K562 (cell line): ENCODE data around the gene FAM174C. TPM values are rescaled to one million over a fixed set of nuclear protein-coding genes. Genes with fewer than 3 reads are reported as not detected.

Experiments
- FOXA1 ChIP-seq: fragments of 450-650 bp; IDR thresholded peaks from 2 replicates; pipeline ENCODE4 v1.6.1; 2016; ENCODE audit warnings: mild to moderate bottlenecking, borderline replicate concordance
- GTF2E2 ChIP-seq: fragments of 200-800 bp; sonication (Bioruptor generic); IDR thresholded peaks from 2 replicates; pipeline ENCODE4 v1.6.1; 2016; ENCODE audit warnings: missing genetic modification characterization, missing compliant biosample characterization
- MEIS2 ChIP-seq: fragments of 450-650 bp; IDR thresholded peaks from 2 replicates; pipeline ENCODE4 v1.6.1; 2014; ENCODE audit warnings: mild to moderate bottlenecking; ENCODE audit not compliant: partially characterized antibody
- NFATC3 ChIP-seq: fragments of 450-650 bp; IDR thresholded peaks from 2 replicates; pipeline ENCODE4 v1.6.1; 2017; ENCODE audit warnings: mild to moderate bottlenecking
- PRMT5 ChIP-seq: sonication (generic); formaldehyde crosslinking; IDR thresholded peaks from 2 replicates; pipeline ENCODE4 v1.5.0; 2020; ENCODE audit warnings: missing genetic modification reagents
- TAL1 ChIP-seq: fragments of 450-650 bp; IDR thresholded peaks from 2 replicates; pipeline ENCODE4 v1.6.1; 2016; ENCODE audit warnings: mild to moderate bottlenecking
- TCF3 ChIP-seq: sonication (generic); formaldehyde crosslinking; IDR thresholded peaks from 2 replicates; pipeline ENCODE4 v1.4.0; 2020; ENCODE audit warnings: mild to moderate bottlenecking, missing genetic modification reagents
- ZNF311 ChIP-seq: fragments of 250-450 bp; sonication (Bioruptor Pico); IDR thresholded peaks from 2 replicates; pipeline ENCODE4 v1.4.0; 2020; ENCODE audit warnings: mild to moderate bottlenecking, moderate library complexity
- ZNF584 ChIP-seq: fragments of 200-800 bp; sonication (Bioruptor generic); IDR thresholded peaks from 2 replicates; pipeline ENCODE4 v1.6.1; 2016; ENCODE audit warnings: low read depth, mild to moderate bottlenecking, missing genetic modification characterization, missing compliant biosample characterization
- polyA plus RNA-seq, 8 experiments: library from polyadenylated mRNA; depleted of rRNA in 4 of 8; stranded (reverse) in 5 of 8; unstranded in 3 of 8; fragments of >200 nt; fragmentation: Nextera tagmentation in 2 of 8; fragmentation: Illumina TruSeq in 1 of 8; extraction: Ambion mirVana in 2 of 8; extraction: Trizol in 1 of 8; gene quantifications; 2 replicates each; pipeline versions ENCODE4 v1.2.1 to v1.2.3, GENCODE V29; 2011 to 2014; ENCODE audit warnings: inconsistent platforms in 1 of 8, missing spikeins in 1 of 8
- total RNA-seq, 7 experiments: library from RNA; depleted of rRNA in 6 of 7; stranded (reverse); fragments of >200 nt in 6 of 7; fragmentation: Illumina TruSeq in 2 of 7; extraction: Trizol in 2 of 7; gene quantifications; 2 replicates each; pipeline versions ENCODE4 v1.2.1 to v1.2.3, GENCODE V29; 2011 to 2021; ENCODE audit warnings: low replicate concordance in 1 of 7
- TF ChIP-seq, protein P1 (sequence below): fragments of 250-450 bp; sonication (Bioruptor Pico); IDR thresholded peaks from 2 replicates; pipeline ENCODE4 v1.5.0; 2020; ENCODE audit warnings: mild to moderate bottlenecking, borderline replicate concordance
- TF ChIP-seq, protein P2 (sequence below): fragments of 450-650 bp; IDR thresholded peaks from 2 replicates; pipeline ENCODE4 v1.7.0; 2016; ENCODE audit warnings: borderline replicate concordance
- TF ChIP-seq, protein P3 (sequence below): sonication (generic); formaldehyde crosslinking; IDR thresholded peaks from 2 replicates; pipeline ENCODE4 v1.8.1; 2023; ENCODE audit warnings: mild to moderate bottlenecking, missing genetic modification reagents
- TF ChIP-seq, protein P4 (sequence below), 2 experiments: fragments of 450-650 bp; formaldehyde crosslinking in 1 of 2; IDR thresholded peaks; 2 replicates each; pipeline versions ENCODE4 v1.4.0 to v1.6.1; 2014 to 2020; ENCODE audit warnings: mild to moderate bottlenecking in 2 of 2, borderline replicate concordance in 1 of 2, low read depth in 1 of 2

The FAM174C gene
- total and polyA plus RNA-seq, 9 of the 15 experiments (the other 6 are each of a cell fraction or from before 2014, with no cell fraction given): 0.66 to 89.6 (median 20.3) TPM

DNA sequence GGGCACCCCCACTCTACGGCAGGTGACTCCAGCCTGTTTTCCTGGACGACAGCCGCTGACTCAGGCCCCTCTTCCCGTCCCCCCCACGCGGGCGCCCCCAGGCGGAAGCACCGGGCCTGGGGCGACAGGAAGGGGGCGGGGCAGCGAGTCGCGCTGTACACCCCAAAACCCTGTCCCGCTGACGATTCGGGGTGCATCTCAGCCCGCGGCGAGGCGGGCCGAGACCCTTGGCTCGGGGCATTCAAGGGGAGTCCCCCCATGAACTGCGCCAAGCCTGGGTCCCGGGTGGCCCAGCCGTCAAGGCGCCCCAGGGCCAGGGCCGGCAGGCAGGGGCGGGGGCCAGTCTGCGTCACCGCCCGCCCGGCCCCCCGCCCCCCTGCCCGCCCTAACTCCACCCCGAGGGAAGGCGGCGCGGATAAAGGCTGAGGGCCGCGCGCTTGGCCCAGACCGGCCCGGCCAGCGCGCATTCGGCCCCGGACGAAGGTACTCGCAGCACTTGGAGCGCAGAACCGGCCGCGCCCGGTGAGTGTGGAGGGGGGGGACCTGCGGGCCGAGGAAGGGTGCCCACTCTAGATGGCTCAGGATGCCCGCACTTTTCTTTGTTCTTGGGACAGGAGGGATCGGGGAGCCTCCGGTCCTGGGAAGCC is 27.1 kb upstream of the FAM174C start, which contains the start of gene MIDN (continued):
- TF ChIP-seq ZNF311 (CRISPR knock-in tag) (no peak), FOXA1 (no peak), TCF3 (CRISPR knock-in tag) (no peak), NFATC3 (no peak), MEIS2 (peak; percentile 14), TAL1 (no peak), PRMT5 (CRISPR knock-in tag) (no peak), ZNF584 (CRISPR knock-in tag) (no peak), GTF2E2 (tag) (peak; percentile 84; the same call in 1 of the 2 replicates)
- TF ChIP-seq, protein P1, sequence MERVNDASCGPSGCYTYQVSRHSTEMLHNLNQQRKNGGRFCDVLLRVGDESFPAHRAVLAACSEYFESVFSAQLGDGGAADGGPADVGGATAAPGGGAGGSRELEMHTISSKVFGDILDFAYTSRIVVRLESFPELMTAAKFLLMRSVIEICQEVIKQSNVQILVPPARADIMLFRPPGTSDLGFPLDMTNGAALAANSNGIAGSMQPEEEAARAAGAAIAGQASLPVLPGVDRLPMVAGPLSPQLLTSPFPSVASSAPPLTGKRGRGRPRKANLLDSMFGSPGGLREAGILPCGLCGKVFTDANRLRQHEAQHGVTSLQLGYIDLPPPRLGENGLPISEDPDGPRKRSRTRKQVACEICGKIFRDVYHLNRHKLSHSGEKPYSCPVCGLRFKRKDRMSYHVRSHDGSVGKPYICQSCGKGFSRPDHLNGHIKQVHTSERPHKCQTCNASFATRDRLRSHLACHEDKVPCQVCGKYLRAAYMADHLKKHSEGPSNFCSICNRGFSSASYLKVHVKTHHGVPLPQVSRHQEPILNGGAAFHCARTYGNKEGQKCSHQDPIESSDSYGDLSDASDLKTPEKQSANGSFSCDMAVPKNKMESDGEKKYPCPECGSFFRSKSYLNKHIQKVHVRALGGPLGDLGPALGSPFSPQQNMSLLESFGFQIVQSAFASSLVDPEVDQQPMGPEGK (CRISPR knock-in tag): no peak
- TF ChIP-seq, protein P2, sequence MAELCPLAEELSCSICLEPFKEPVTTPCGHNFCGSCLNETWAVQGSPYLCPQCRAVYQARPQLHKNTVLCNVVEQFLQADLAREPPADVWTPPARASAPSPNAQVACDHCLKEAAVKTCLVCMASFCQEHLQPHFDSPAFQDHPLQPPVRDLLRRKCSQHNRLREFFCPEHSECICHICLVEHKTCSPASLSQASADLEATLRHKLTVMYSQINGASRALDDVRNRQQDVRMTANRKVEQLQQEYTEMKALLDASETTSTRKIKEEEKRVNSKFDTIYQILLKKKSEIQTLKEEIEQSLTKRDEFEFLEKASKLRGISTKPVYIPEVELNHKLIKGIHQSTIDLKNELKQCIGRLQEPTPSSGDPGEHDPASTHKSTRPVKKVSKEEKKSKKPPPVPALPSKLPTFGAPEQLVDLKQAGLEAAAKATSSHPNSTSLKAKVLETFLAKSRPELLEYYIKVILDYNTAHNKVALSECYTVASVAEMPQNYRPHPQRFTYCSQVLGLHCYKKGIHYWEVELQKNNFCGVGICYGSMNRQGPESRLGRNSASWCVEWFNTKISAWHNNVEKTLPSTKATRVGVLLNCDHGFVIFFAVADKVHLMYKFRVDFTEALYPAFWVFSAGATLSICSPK: no peak
- TF ChIP-seq, protein P3, sequence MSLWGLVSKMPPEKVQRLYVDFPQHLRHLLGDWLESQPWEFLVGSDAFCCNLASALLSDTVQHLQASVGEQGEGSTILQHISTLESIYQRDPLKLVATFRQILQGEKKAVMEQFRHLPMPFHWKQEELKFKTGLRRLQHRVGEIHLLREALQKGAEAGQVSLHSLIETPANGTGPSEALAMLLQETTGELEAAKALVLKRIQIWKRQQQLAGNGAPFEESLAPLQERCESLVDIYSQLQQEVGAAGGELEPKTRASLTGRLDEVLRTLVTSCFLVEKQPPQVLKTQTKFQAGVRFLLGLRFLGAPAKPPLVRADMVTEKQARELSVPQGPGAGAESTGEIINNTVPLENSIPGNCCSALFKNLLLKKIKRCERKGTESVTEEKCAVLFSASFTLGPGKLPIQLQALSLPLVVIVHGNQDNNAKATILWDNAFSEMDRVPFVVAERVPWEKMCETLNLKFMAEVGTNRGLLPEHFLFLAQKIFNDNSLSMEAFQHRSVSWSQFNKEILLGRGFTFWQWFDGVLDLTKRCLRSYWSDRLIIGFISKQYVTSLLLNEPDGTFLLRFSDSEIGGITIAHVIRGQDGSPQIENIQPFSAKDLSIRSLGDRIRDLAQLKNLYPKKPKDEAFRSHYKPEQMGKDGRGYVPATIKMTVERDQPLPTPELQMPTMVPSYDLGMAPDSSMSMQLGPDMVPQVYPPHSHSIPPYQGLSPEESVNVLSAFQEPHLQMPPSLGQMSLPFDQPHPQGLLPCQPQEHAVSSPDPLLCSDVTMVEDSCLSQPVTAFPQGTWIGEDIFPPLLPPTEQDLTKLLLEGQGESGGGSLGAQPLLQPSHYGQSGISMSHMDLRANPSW (CRISPR knock-in tag): no peak
- TF ChIP-seq, protein P4, sequence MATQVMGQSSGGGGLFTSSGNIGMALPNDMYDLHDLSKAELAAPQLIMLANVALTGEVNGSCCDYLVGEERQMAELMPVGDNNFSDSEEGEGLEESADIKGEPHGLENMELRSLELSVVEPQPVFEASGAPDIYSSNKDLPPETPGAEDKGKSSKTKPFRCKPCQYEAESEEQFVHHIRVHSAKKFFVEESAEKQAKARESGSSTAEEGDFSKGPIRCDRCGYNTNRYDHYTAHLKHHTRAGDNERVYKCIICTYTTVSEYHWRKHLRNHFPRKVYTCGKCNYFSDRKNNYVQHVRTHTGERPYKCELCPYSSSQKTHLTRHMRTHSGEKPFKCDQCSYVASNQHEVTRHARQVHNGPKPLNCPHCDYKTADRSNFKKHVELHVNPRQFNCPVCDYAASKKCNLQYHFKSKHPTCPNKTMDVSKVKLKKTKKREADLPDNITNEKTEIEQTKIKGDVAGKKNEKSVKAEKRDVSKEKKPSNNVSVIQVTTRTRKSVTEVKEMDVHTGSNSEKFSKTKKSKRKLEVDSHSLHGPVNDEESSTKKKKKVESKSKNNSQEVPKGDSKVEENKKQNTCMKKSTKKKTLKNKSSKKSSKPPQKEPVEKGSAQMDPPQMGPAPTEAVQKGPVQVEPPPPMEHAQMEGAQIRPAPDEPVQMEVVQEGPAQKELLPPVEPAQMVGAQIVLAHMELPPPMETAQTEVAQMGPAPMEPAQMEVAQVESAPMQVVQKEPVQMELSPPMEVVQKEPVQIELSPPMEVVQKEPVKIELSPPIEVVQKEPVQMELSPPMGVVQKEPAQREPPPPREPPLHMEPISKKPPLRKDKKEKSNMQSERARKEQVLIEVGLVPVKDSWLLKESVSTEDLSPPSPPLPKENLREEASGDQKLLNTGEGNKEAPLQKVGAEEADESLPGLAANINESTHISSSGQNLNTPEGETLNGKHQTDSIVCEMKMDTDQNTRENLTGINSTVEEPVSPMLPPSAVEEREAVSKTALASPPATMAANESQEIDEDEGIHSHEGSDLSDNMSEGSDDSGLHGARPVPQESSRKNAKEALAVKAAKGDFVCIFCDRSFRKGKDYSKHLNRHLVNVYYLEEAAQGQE (IDR thresholded peaks at IDR 0.05; ENCODE audit: borderline replicate concordance): no peak
- TF ChIP-seq, protein P4 (CRISPR knock-in tag; IDR thresholded peaks at IDR 0.05; ENCODE audit: low read depth): peak; percentile 15; the same call in 1 of the 2 replicates
